PC-9 (cell line): Measurements from ENCODE around the gene TCHP. TPM values are rescaled to one million over a fixed set of nuclear protein-coding genes. Genes with fewer than 3 reads are reported as not detected.

Experiments used
- BruUV-seq: library from RNA; stranded (reverse); fragments of 400-500 nt; replicated peaks from 2 replicates; lab custom pipeline; 2021; lab: Mats Ljungman, UMichigan
- CTCF ChIA-PET: fragments of 300-600 bp; sonication (Branson Sonifier 250); formaldehyde crosslinking; loops from one replicate; lab custom pipeline; 2022; ENCODE audit warnings: antibody characterized with exemption; lab: Charles Lee
- POLR2A ChIA-PET: fragments of 300-600 bp; sonication (Branson Sonifier 250); formaldehyde crosslinking; loops from one replicate; lab custom pipeline; 2022; ENCODE audit warnings: antibody characterized with exemption; ENCODE audit not compliant: unreplicated experiment; lab: Charles Lee
- DNase-seq, 2 experiments: peaks; one replicate each; pipeline versions ENCODE4 v3.0.0 to v3.0.0-alpha.2; 2015 to 2022; ENCODE audit warnings: mixed read lengths in 1 of 2
- H2AFZ ChIP-seq: fragments of 200-600 bp; sonication (generic); 2 replicates; pipeline ENCODE4 v1.8.1; 2017; ENCODE audit warnings: antibody characterized with exemption
- H3F3A ChIP-seq: fragments of 200-600 bp; sonication (generic); 2 replicates; pipeline ENCODE4 v1.8.1; 2017; ENCODE audit warnings: antibody characterized with exemption, mild to moderate bottlenecking, low read depth; ENCODE audit not compliant: insufficient read depth
- H3K27ac ChIP-seq: fragments of 200-600 bp; sonication (generic); 2 replicates; pipeline ENCODE4 v1.6.1; 2016; ENCODE audit warnings: mixed run types
- H3K27me3 ChIP-seq: fragments of 200-600 bp; sonication (generic); 2 replicates; pipeline ENCODE4 v1.6.1; 2016; ENCODE audit warnings: low read depth, mixed run types; ENCODE audit not compliant: insufficient read depth
- H3K36me3 ChIP-seq: fragments of 200-600 bp; sonication (generic); 2 replicates; pipeline ENCODE4 v1.6.1; 2016; ENCODE audit warnings: low read depth, mixed run types
- H3K4me1 ChIP-seq: fragments of 200-600 bp; sonication (generic); replicated peaks from 2 replicates; pipeline ENCODE4 v1.6.1; 2016; ENCODE audit warnings: mixed run types; ENCODE audit not compliant: insufficient read depth
- H3K4me2 ChIP-seq: fragments of 200-600 bp; sonication (generic); 2 replicates; pipeline ENCODE4 v1.6.1; 2017; ENCODE audit warnings: mixed run types
- H3K4me3 ChIP-seq: fragments of 200-600 bp; sonication (generic); 2 replicates; pipeline ENCODE4 v1.6.1; 2016; ENCODE audit warnings: mixed run types
- H3K79me2 ChIP-seq: fragments of 200-600 bp; sonication (generic); 2 replicates; pipeline ENCODE4 v1.6.1; 2017; ENCODE audit warnings: low read depth, mixed run types
- H3K9me2 ChIP-seq: fragments of 200-600 bp; sonication (generic); 2 replicates; pipeline ENCODE4 v1.8.1; 2017; ENCODE audit warnings: mild to moderate bottlenecking; ENCODE audit not compliant: insufficient read depth
- H3K9me3 ChIP-seq: fragments of 200-600 bp; sonication (generic); 2 replicates; pipeline ENCODE4 v1.8.1; 2016; ENCODE audit warnings: low read depth; ENCODE audit not compliant: insufficient read depth
- H4K20me1 ChIP-seq: fragments of 200-600 bp; sonication (generic); 2 replicates; pipeline ENCODE4 v1.8.1; 2017; ENCODE audit not compliant: insufficient read depth
- EZH2 ChIP-seq: fragments of 200-600 bp; sonication (generic); IDR thresholded peaks from 2 replicates; pipeline ENCODE4 v1.8.0; 2017; ENCODE audit warnings: antibody characterized with exemption, low read depth
- intact Hi-C: fragments of 100-400 bp; cut with micrococcal nuclease; formaldehyde crosslinking; loops from one replicate; pipeline ENCODE4 v1.10.0; 2022; ENCODE audit not compliant: unreplicated experiment
- total RNA-seq: library from RNA; stranded (reverse); gene quantifications from 2 replicates; pipeline ENCODE4 v1.2.3, GENCODE V29; 2021
- TF ChIP-seq, protein P1 (sequence below): fragments of 200-600 bp; sonication (generic); conservative IDR thresholded peaks from 2 replicates; pipeline ENCODE4 v1.6.1; 2017; ENCODE audit warnings: mixed run types, antibody characterized with exemption, mild to moderate bottlenecking, moderate library complexity

TCHP gene
- total RNA-seq, 1 experiment from 2014 or later, result 17.6 TPM

DNA sequence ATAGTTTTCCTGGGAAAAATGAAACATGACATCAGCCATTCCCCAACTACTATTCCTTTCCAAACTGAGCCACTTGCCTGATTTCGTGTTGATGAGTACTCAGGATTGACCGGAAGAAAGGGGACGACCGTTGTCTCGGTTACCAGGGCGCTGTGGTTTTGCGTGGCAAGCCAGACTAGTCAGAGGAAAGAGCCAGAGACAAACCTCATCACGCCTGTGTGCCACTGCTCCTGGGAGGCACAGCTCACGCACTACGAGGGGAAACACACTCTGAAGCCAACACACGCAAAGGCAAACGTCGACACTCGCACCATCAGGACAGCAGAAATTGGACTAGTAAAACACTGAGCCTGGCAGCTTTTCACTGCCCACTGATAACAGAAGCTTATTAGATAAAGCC is 61.1 kb downstream of the TCHP start:
- no TSS peak for BruUV-seq
- Histone ChIP-seq H3K4me2 (no peak overlapping the region), H3K27me3 (no peaks in the 10 kb centered on the region), H3K27ac (no peak overlapping the region), H3K4me3 (no peak overlapping the region), H3K79me2 (no peaks in the 10 kb centered on the region), H3K36me3 (peaks cover 16% of the 10 kb centered on the region), H2AFZ (no peak overlapping the region), H3F3A (0 out of 2 replicates have a peak, but pooled peaks cover 10% of the 10 kb centered on the region), H4K20me1 (no peaks in the 10 kb centered on the region), H3K4me1 (no peaks in the 10 kb centered on the region; the same call in 1 of the 2 replicates), H3K9me3 (no peaks in the 10 kb centered on the region), H3K9me2 (no peaks in the 10 kb centered on the region)
- intact Hi-C loops, result no loop called here
- no peak for DNase-seq
- TF ChIP-seq, protein P1, sequence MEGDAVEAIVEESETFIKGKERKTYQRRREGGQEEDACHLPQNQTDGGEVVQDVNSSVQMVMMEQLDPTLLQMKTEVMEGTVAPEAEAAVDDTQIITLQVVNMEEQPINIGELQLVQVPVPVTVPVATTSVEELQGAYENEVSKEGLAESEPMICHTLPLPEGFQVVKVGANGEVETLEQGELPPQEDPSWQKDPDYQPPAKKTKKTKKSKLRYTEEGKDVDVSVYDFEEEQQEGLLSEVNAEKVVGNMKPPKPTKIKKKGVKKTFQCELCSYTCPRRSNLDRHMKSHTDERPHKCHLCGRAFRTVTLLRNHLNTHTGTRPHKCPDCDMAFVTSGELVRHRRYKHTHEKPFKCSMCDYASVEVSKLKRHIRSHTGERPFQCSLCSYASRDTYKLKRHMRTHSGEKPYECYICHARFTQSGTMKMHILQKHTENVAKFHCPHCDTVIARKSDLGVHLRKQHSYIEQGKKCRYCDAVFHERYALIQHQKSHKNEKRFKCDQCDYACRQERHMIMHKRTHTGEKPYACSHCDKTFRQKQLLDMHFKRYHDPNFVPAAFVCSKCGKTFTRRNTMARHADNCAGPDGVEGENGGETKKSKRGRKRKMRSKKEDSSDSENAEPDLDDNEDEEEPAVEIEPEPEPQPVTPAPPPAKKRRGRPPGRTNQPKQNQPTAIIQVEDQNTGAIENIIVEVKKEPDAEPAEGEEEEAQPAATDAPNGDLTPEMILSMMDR, result no peak
- TF ChIP-seq EZH2, result no peak
- CTCF ChIA-PET, result no interaction called here
- POLR2A ChIA-PET, result no interaction called here

DNA sequence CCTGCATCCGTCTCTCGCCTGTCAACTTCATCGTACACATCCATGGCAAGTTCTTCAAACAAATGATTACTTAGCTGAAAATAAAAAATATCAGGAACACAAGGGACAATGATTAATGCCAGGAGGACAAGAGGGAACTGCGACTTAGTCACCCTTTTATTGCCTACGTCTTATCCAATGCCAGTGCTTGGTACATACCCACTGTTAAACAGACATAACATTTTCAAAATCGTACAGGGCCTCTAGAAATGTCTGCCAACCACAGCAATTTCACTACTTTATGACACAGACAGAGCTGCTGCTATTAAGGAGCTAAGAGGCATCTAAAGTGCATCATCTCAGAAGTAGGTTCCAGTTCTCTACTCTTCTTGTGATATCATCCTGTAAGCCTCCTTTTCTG is 61.5 kb downstream of the TCHP start:
- Histone ChIP-seq H3K27ac (no peak overlapping the region), H3K9me3 (no peaks in the 10 kb centered on the region), H3K9me2 (no peaks in the 10 kb centered on the region), H2AFZ (no peak overlapping the region), H3K36me3 (peaks cover 16% of the 10 kb centered on the region), H3K79me2 (no peaks in the 10 kb centered on the region), H3K4me2 (no peak overlapping the region), H3K4me1 (peaks cover 4% of the 10 kb centered on the region; the same call in 1 of the 2 replicates), H3K4me3 (no peak overlapping the region), H4K20me1 (no peaks in the 10 kb centered on the region), H3F3A (peaks cover 12% of the 10 kb centered on the region; the same call in 1 of the 2 replicates), H3K27me3 (no peaks in the 10 kb centered on the region)
- no peak for DNase-seq
- CTCF ChIA-PET, result no interaction called here
- intact Hi-C loops, result no loop called here
- TF ChIP-seq, protein P1, result no peak
- no peak for TF ChIP-seq EZH2
- no TSS peak for BruUV-seq
- POLR2A ChIA-PET, result no interaction called here

DNA sequence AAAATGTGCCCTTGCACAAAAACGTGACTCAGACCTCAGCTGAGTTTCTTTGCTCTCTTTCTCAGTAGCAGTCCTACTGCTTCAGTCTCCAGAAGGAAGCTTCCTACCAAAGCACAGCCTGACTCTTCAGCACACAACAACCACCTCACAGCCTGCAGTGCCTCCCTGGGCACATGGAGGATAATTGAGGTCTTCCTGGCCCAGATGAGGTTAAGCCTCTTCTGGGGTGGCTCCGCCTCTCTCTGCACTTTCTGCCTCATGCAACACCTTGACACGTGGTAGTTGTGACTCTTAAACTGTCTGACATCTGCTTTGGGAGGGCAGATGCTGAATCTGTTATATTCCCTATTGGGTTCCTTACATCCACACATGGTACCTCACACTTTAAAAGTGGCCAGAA is 62.3 kb downstream of the TCHP start:
- peaks cover 16% of the 10 kb centered on the region for H3K36me3 ChIP-seq
- H3K79me2 ChIP-seq, result no peaks in the 10 kb centered on the region
- TF ChIP-seq EZH2, result no peak
- TF ChIP-seq, protein P1, result no peak
- H3K9me2 ChIP-seq, result no peaks in the 10 kb centered on the region
- H4K20me1 ChIP-seq, result no peaks in the 10 kb centered on the region
- CTCF ChIA-PET, result no interaction called here
- BruUV-seq, result no TSS peak
- H3K4me2 ChIP-seq, result no peak overlapping the region
- H3K27me3 ChIP-seq, result no peaks in the 10 kb centered on the region
- POLR2A ChIA-PET, result no interaction called here
- no peaks in the 10 kb centered on the region for H3K9me3 ChIP-seq
- intact Hi-C loops, result no loop called here
- no peak overlapping the region for H3K4me3 ChIP-seq
- H3F3A ChIP-seq, result peaks cover 20% of the 10 kb centered on the region; the same call in 1 of the 2 replicates
- DNase-seq, result no peak
- no peak overlapping the region for H2AFZ ChIP-seq
- no peak overlapping the region for H3K27ac ChIP-seq
- H3K4me1 ChIP-seq, result peaks cover 12% of the 10 kb centered on the region
